GM12801 (cell line): ENCODE results near the gene TAS1R2.

Experiments
- CTCF ChIP-seq: IDR thresholded peaks from one replicate; pipeline ENCODE4 v1.5.1; 2011; ENCODE audit warnings: control low read depth; ENCODE audit not compliant: insufficient read length; ENCODE audit errors: extremely low read depth

TAS1R2 gene

GRCh38 chr1:18865176-18865575 lies 5.7 kb upstream of the TAS1R2 start:
- no peak for TF ChIP-seq CTCF

- TF ChIP-seq CTCF = no peak
Observed at GRCh38 chr1:18861590-18861989, 2.1 kb upstream of the TAS1R2 start.

GRCh38 chr1:18861082-18861481 lies 1.6 kb upstream of the TAS1R2 start:
- TF ChIP-seq CTCF = no peak

- no peak for TF ChIP-seq CTCF
Observed at GRCh38 chr1:18858070-18858688, 1.3 kb downstream of the TAS1R2 start.

- TF ChIP-seq CTCF = no peak
Observed at GRCh38 chr1:18856435-18856834, 3.0 kb downstream of the TAS1R2 start.

- no peak for TF ChIP-seq CTCF
Observed at GRCh38 chr1:18855573-18855972, 3.9 kb downstream of the TAS1R2 start.

GRCh38 chr1:18854331-18855025 lies 5.0 kb downstream of the TAS1R2 start:
- TF ChIP-seq CTCF = no peak

- no peak for TF ChIP-seq CTCF
Observed at GRCh38 chr1:18852501-18852900, 7.0 kb downstream of the TAS1R2 start.
